Common myeloid progenitor, CD34-positive (primary cell): ENCODE measurements around the gene MVK.
A peak's percentile ranks its signal among the peaks of the same experiment; 100 is the strongest.

ENCODE experiments used
- CTCF ChIA-PET: fragments of 350-600 bp; sonication (Branson Sonifier 250); formaldehyde crosslinking; loops from one replicate; lab custom pipeline; 2021; ENCODE audit warnings: antibody characterized with exemption; lab: Charles Lee
- POLR2A ChIA-PET: fragments of 350-600 bp; sonication (Branson Sonifier 250); formaldehyde crosslinking; loops from one replicate; lab custom pipeline; 2021; ENCODE audit warnings: antibody characterized with exemption; lab: Charles Lee
- DNase-seq, 3 donors: peaks; one replicate each; pipeline versions ENCODE4 v3.0.0 to v3.0.0-alpha.2; 2013
- H3K27ac ChIP-seq, 2 experiments: 1 replicate in 1 of 2; 2 replicates in 1 of 2; pipeline ENCODE4 v1.7.0; 2013; ENCODE audit warnings: inconsistent platforms in 2 of 2, low read length in 2 of 2, mild to moderate bottlenecking in 2 of 2, low read depth in 1 of 2, moderate library complexity in 1 of 2; ENCODE audit not compliant: severe bottlenecking in 2 of 2, insufficient read depth in 1 of 2, poor library complexity in 1 of 2
- H3K27me3 ChIP-seq, 5 experiments: replicated peaks in 2 of 5; 1 replicate in 3 of 5; 2 replicates in 2 of 5; pipeline versions ENCODE4 v1.6.1 to v1.7.0; 2013; ENCODE audit warnings: low read length in 4 of 5, mild to moderate bottlenecking in 2 of 5, moderate library complexity in 2 of 5, inconsistent platforms in 1 of 5; ENCODE audit not compliant: insufficient read depth in 5 of 5, control insufficient read depth in 4 of 5
- H3K36me3 ChIP-seq, 4 experiments: 1 replicate in 2 of 4; 2 replicates in 2 of 4; pipeline versions ENCODE4 v1.6.1 to v1.7.0; 2013; ENCODE audit warnings: low read length in 3 of 4, control low read depth in 1 of 4, mild to moderate bottlenecking in 1 of 4; ENCODE audit not compliant: control insufficient read depth in 4 of 4, insufficient read depth in 4 of 4
- H3K4me1 ChIP-seq, 4 experiments: 1 replicate in 3 of 4; 2 replicates in 1 of 4; pipeline versions ENCODE4 v1.6.1 to v1.7.1; 2013; ENCODE audit warnings: low read length in 3 of 4, mild to moderate bottlenecking in 3 of 4, control low read depth in 1 of 4, inconsistent platforms in 1 of 4, moderate library complexity in 1 of 4; ENCODE audit not compliant: control insufficient read depth in 4 of 4, insufficient read depth in 4 of 4; ENCODE audit errors: control extremely low read depth in 1 of 4
- H3K4me3 ChIP-seq, 7 experiments: 1 replicate in 4 of 7; 2 replicates in 3 of 7; pipeline versions ENCODE4 v1.5.1 to v1.7.0; 2013; ENCODE audit warnings: mild to moderate bottlenecking in 7 of 7, low read length in 6 of 7, moderate library complexity in 6 of 7, inconsistent platforms in 2 of 7, low read depth in 2 of 7, control low read depth in 1 of 7; ENCODE audit not compliant: insufficient read depth in 4 of 7, control insufficient read depth in 1 of 7; ENCODE audit errors: extremely low read depth in 1 of 7
- H3K9me3 ChIP-seq, 5 experiments: 1 replicate in 4 of 5; 2 replicates in 1 of 5; pipeline versions ENCODE4 v1.6.1 to v1.7.1; 2013; ENCODE audit warnings: low read length in 4 of 5, mild to moderate bottlenecking in 2 of 5, inconsistent platforms in 1 of 5, low read depth in 1 of 5, moderate library complexity in 1 of 5; ENCODE audit not compliant: control insufficient read depth in 4 of 5, insufficient read depth in 2 of 5; ENCODE audit errors: control extremely low read depth in 1 of 5
- WGBS: methylation state at CpG from one replicate; pipeline ENCODE4 v1.1.5; 2013; ENCODE audit not compliant: insufficient coverage; 5-methylcytosine and 5-hydroxymethylcytosine counted together

Gene MVK

DNA sequence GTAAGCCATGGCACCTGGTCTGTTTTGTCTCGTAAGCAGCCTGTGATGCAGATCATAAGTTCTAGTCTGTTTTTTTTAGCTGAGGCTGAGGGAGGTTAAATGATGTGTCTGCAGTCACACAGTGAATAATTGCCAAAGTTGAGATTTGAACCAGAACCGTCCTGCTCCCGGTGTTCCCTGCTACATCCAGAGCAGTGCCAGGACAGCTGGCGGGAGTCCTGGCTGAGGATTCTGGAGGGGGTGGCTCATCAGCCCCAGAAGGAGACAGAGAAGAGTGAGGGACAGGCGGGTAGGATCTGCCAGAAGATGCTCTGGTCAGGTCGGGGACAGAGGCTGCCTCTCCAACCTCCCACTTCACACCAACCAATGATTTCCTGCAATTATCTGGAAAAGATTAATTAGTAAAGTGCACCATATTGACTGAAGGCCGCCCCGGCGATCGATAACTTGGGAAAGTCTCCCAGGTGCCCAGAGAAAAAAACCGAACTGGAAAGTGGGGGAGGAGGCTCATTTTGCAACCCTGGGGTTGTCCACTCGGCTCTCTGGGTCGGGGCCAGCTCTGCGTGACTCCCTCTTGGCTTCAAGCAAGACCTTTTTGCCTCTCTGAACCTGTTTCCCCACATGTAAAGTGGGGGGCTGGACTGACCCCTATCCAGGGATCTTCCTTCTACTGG lies 42.1 kb downstream of the MVK start:
- Histone ChIP-seq H3K4me1 (no peaks in the 10 kb centered on the region), H3K4me3 (no peak overlapping the region), H3K36me3 (no peaks in the 10 kb centered on the region), H3K27me3 (peaks cover 0 to 36% (median 10%) of the 10 kb centered on the region in 5 experiments), H3K27ac (no peak overlapping the region), H3K9me3 (no peaks in the 10 kb centered on the region)
- WGBS = 84% methylated on average over 9 of the region's 14 CpGs
- CTCF ChIA-PET = no interaction called here
- POLR2A ChIA-PET = no interaction called here
- no peak for DNase-seq

DNA sequence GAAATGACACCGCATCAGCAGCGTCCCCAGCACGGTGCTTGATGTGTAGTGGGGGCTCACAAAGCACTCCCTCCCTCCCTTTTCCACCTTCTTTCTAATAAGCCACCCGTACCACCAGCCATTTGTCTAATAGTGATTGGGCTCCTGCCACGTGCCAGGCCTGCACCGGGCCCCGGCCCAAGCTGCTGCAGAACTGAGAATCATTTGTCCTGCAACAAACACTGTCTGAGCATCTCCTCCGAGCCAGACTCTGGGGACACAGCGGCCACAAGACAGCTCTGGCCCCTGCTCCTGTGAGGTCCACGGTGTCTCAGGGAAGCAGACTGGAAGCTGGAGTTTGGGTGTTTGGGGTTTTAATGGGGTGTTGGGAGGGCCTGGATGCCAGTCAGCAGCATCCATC lies 43.9 kb downstream of the MVK start:
- H3K4me3 ChIP-seq = no peak overlapping the region
- DNase-seq = no peak
- peaks cover 0 to 31% (median 8%) of the 10 kb centered on the region in 5 experiments for H3K27me3 ChIP-seq
- H3K9me3 ChIP-seq = no peaks in the 10 kb centered on the region
- no peak overlapping the region for H3K27ac ChIP-seq
- POLR2A ChIA-PET = no interaction called here
- no peaks in the 10 kb centered on the region for H3K36me3 ChIP-seq
- WGBS = 88% methylated on average over 10 of the region's 10 CpGs
- CTCF ChIA-PET = no interaction called here
- peaks cover 0 to 10% (median 5%) of the 10 kb centered on the region in 4 experiments for H3K4me1 ChIP-seq

DNA sequence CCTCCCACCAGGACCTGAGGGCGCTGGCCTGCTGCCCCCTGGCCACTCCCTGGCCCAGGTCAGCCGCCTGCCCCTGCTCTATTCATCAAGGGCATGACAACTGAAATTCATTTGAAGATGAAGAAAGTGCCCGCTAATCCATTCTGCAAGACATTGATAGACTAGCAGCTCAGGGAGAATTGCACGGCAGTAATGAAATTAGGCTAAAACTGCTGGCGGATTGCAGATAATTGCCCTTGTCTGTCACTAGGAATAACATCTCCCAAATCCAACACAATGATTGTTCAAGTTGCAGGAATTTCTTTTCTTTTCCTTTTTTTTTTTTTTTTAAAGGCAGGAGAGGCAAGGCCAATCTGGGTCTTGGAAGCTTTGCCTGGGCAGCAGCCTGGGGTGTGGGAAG lies 44.5 kb downstream of the MVK start:
- 100% methylated on average over 4 of the region's 5 CpGs for WGBS
- H3K36me3 ChIP-seq = no peaks in the 10 kb centered on the region
- peaks cover 0 to 12% (median 6%) of the 10 kb centered on the region in 4 experiments for H3K4me1 ChIP-seq
- no peaks in the 10 kb centered on the region for H3K9me3 ChIP-seq
- no peak overlapping the region for H3K27ac ChIP-seq
- ChIA-PET CTCF (interaction anchor here (0.5 kb wide), 1 partner anchor 1855 kb away, joined by 4 read pairs; no protein-coding TSS in a partner anchor), POLR2A (no interaction called here)
- peaks cover 0 to 25% (median 4%) of the 10 kb centered on the region in 5 experiments for H3K27me3 ChIP-seq
- H3K4me3 ChIP-seq = no peak overlapping the region
- no peak for DNase-seq

DNA sequence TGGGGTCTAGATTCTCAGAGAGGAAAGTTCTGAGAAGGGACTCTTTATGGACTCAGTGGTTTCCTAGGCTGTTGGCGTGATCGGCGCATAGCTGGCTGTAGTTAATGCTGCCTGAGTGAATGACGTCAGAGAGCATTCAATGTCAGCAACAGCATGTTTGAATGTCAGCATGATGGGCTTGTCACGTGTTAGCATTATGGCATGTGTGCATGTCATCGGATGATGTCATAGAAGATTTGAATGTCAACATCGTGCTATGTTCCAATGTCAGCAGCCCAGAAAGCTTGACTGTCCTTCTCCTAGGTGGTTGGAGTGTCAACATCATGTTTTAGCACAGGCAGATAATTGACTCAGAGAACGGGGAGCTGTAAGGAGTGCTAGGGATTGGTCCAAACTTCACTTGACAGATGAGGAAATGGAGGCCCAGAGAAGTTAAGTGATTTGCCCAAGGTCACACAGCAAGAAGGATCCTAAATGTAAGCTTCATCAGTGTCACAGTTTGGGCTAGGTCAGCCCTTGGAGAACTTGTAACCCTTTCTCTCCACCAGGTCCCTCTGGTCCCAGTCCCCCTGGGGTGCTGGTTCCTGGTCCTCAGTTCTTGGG lies 45.5 kb downstream of the MVK start:
- WGBS = 100% methylated on average over 8 of the region's 8 CpGs

DNA sequence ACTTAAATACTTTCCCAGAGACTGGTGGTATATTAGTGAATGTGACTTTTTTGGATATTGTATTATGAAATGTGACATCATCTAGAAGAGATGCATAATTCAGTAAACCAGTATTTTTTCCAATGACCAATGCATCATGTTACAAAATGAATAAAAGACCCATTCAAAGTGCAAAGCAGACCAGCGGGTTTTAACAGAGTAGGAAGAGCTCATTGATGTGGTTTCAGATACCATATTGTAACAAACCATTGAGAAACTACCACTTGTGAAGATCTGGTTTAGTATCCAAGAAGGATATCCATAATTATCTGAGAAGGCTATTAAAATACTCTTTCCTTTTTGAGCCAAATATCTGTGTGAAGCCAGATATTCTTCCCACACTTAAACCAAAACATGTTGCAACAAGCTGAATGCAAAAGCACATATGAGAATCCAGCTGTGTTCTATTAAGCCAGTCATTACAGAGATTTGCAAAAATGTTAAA lies 47.7 kb downstream of the MVK start:
- DNase-seq = no peak
- Histone ChIP-seq H3K4me3 (no peak overlapping the region), H3K4me1 (peaks cover 0 to 12% (median 6%) of the 10 kb centered on the region in 4 experiments), H3K9me3 (no peaks in the 10 kb centered on the region), H3K27ac (no peak overlapping the region), H3K36me3 (no peaks in the 10 kb centered on the region), H3K27me3 (peaks cover 0 to 12% (median 0%) of the 10 kb centered on the region in 5 experiments)
- WGBS = no CpG with 5 or more reads among the region's 1 CpG
- POLR2A ChIA-PET = interaction anchor here (0.6 kb wide), 1 partner anchor 1158 kb away, joined by 3 read pairs; no protein-coding TSS in a partner anchor
- CTCF ChIA-PET = interaction anchor here (0.9 kb wide), 1 partner anchor 24 kb away, joined by 3 read pairs; no protein-coding TSS in a partner anchor

More for the DNA sequence above, 45.5 kb downstream of the MVK start:
- Histone ChIP-seq H3K9me3 (no peaks in the 10 kb centered on the region), H3K36me3 (no peaks in the 10 kb centered on the region), H3K27me3 (peaks cover 0 to 19% (median 3%) of the 10 kb centered on the region in 5 experiments), H3K4me1 (peaks cover 0 to 12% (median 6%) of the 10 kb centered on the region in 4 experiments), H3K27ac (no peak overlapping the region), H3K4me3 (no peak overlapping the region)
- ChIA-PET CTCF (no interaction called here), POLR2A (no interaction called here)
- no peak for DNase-seq

DNA sequence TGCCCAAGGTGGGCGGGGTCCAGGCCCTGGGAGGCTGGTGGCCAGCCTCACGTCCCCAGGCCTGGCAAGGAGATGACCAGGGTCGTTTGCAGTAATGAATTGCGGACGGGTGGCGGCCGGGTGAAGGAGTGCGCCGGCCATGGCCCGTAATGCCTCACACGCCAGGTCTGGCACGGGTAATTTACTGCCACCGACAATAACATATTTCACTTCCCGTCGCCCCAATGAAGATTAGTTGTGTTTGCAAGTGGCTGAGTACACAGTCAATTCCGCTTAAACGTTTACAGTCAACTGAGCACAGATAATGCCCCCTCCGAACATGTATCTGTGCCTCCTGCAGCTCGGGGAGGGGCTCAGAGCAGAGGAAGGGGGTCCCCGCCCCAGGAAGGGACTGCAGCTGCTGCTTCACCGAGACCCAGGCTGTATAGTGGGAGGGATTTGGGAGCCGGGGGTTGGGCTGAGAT lies 48.3 kb downstream of the MVK start:
- H3K27me3 ChIP-seq = peaks cover 0 to 6% (median 0%) of the 10 kb centered on the region in 5 experiments
- 26% methylated on average over 15 of the region's 22 CpGs for WGBS
- H3K4me1 ChIP-seq = peaks cover 0 to 12% (median 6%) of the 10 kb centered on the region in 4 experiments
- no peaks in the 10 kb centered on the region for H3K36me3 ChIP-seq
- H3K27ac ChIP-seq = no peak overlapping the region
- H3K9me3 ChIP-seq = no peaks in the 10 kb centered on the region
- peak overlapping the region in 4 of 7 experiments; percentile 40 to 70 (median 54) for H3K4me3 ChIP-seq
- POLR2A ChIA-PET = interaction anchor here (0.6 to 1.2 kb wide), 2 partner anchors 36 to 1159 kb away, joined by 3 to 4 read pairs; no protein-coding TSS in a partner anchor
- CTCF ChIA-PET = interaction anchor here (0.6 kb wide), 1 partner anchor 153 kb away, joined by 3 read pairs; no protein-coding TSS in a partner anchor
- peak in 2 of 3 donors; percentile 44 to 66 for DNase-seq
